K562 (cell line): Measurements from ENCODE around the gene TDRD9. TPM values are rescaled to one million over a fixed set of nuclear protein-coding genes. Genes with fewer than 3 reads are reported as not detected.

Source experiments
- ATAC-seq: fragments of 200-7000 bp; cut with Tn5 transposase; 3 replicates; pipeline ENCODE4 v1.9.1; 2020; ENCODE audit warnings: moderate library complexity
- BruUV-seq: library from RNA; stranded (reverse); fragments of 400-500 nt; replicated peaks from 2 replicates; lab custom pipeline; 2021; lab: Mats Ljungman, UMichigan
- CTCF ChIA-PET: fragments of 300-600 bp; formaldehyde crosslinking; extraction: SDS; loops from one replicate; lab custom pipeline; 2021; ENCODE audit warnings: low intra/inter-chr PET ratio; lab: Yijun Ruan, JAX
- POLR2A ChIA-PET: fragments of 300-600, 350-650 bp; sonication (Branson Sonifier 250); formaldehyde crosslinking; extraction: SDS; loops from one replicate; lab custom pipeline; 2021; ENCODE audit warnings: antibody characterized with exemption, inconsistent platforms; lab: Yijun Ruan, JAX
- DNase-seq, 4 experiments: peaks; one replicate each; pipeline versions ENCODE4 v3.0.0 to v3.0.0-alpha.2; 2011 to 2018; ENCODE audit warnings: low spot score in 3 of 4, mixed read lengths in 3 of 4; ENCODE audit errors: extremely low read depth in 1 of 4
- FAIRE-seq: peaks from 2 replicates; lab custom pipeline; 2011; peaks lifted over from hg19 to GRCh38; lab: Jason Lieb, UNC
- H2AFZ ChIP-seq: 2 replicates; pipeline ENCODE4 v1.6.0; 2011; ENCODE audit warnings: low read depth, low read length, control low read depth, inconsistent platforms
- H3K27ac ChIP-seq: fragments of 200-600 bp; 3 replicates; pipeline ENCODE4 v1.8.0; 2011; ENCODE audit warnings: low read depth, mild to moderate bottlenecking, control low read depth, inconsistent platforms, low read length, moderate library complexity, mixed read lengths; ENCODE audit errors: extremely low read depth
- H3K27me3 ChIP-seq, 2 experiments: fragments of 300-600 bp in 1 of 2; 2 replicates in 1 of 2; 3 replicates in 1 of 2; pipeline versions ENCODE4 v1.6.0 to v1.8.0; 2011; ENCODE audit warnings: inconsistent platforms in 2 of 2, low read length in 2 of 2, mild to moderate bottlenecking in 1 of 2, mixed read lengths in 1 of 2, moderate library complexity in 1 of 2; ENCODE audit not compliant: control insufficient read depth in 2 of 2, insufficient read depth in 2 of 2
- H3K36me3 ChIP-seq: fragments of 300-600 bp; 3 replicates; pipeline ENCODE4 v1.8.0; 2011; ENCODE audit warnings: mild to moderate bottlenecking, low read length, inconsistent platforms; ENCODE audit not compliant: control insufficient read depth, insufficient read depth
- H3K4me1 ChIP-seq, 2 experiments: fragments of 200-600 bp in 1 of 2; replicated peaks in 1 of 2; 2 replicates in 1 of 2; 3 replicates in 1 of 2; pipeline versions ENCODE4 v1.5.1 to v1.8.0; 2011; ENCODE audit warnings: inconsistent platforms in 2 of 2, low read length in 2 of 2, mild to moderate bottlenecking in 1 of 2, mixed read lengths in 1 of 2, moderate library complexity in 1 of 2; ENCODE audit not compliant: control insufficient read depth in 2 of 2, insufficient read depth in 2 of 2
- H3K4me2 ChIP-seq: 2 replicates; pipeline ENCODE4 v1.6.1; 2011; ENCODE audit warnings: low read length, control low read depth, inconsistent platforms, mixed read lengths; ENCODE audit not compliant: insufficient read depth
- H3K4me3 ChIP-seq: fragments of 200-600 bp; sonication (generic), shearing (Covaris generic); 2 replicates; pipeline ENCODE4 v1.5.1; 2016; ENCODE audit warnings: control low read depth, inconsistent platforms
- H3K79me2 ChIP-seq: fragments of 200-600 bp; 3 replicates; pipeline ENCODE4 v1.8.0; 2011; ENCODE audit warnings: low read length, inconsistent platforms; ENCODE audit not compliant: control insufficient read depth, insufficient read depth
- H3K9ac ChIP-seq, 2 experiments: 2 replicates each; pipeline versions ENCODE4 v1.6.0 to v1.6.1; 2011; ENCODE audit warnings: low read depth in 2 of 2, low read length in 2 of 2, control low read depth in 1 of 2, inconsistent platforms in 1 of 2, mild to moderate bottlenecking in 1 of 2, mixed read lengths in 1 of 2; ENCODE audit not compliant: insufficient read depth in 1 of 2
- H3K9me1 ChIP-seq: one replicate; pipeline ENCODE4 v1.6.0; 2011; ENCODE audit warnings: inconsistent platforms, mild to moderate bottlenecking, low read length, moderate library complexity; ENCODE audit not compliant: control insufficient read depth, insufficient read depth
- H3K9me3 ChIP-seq: replicated peaks from 2 replicates; pipeline ENCODE4 v1.5.1; 2011; ENCODE audit warnings: low read depth, low read length, inconsistent platforms; ENCODE audit not compliant: control insufficient read depth, insufficient read depth
- H4K20me1 ChIP-seq: replicated peaks from 2 replicates; pipeline ENCODE4 v1.6.1; 2011; ENCODE audit warnings: low read length, inconsistent platforms, mixed read lengths; ENCODE audit not compliant: control insufficient read depth, insufficient read depth
- AFF1 ChIP-seq, 2 experiments: fragments of 450-650 bp; IDR thresholded peaks; 2 replicates each; pipeline ENCODE4 v1.6.1; 2018; ENCODE audit warnings: mild to moderate bottlenecking in 2 of 2, low read depth in 1 of 2; ENCODE audit not compliant: partially characterized antibody in 2 of 2
- BRD4 ChIP-seq: fragments of 200-600 bp; sonication (generic); IDR thresholded peaks from 2 replicates; pipeline ENCODE4 v1.6.1; 2017; ENCODE audit warnings: inconsistent platforms
- CBX2 ChIP-seq: fragments of 200-600 bp; sonication (generic); IDR thresholded peaks from one replicate; pipeline ENCODE4 v1.6.1; 2012; ENCODE audit warnings: mild to moderate bottlenecking, low read length, inconsistent platforms; ENCODE audit not compliant: insufficient read depth, poor library complexity, severe bottlenecking
- CTCF ChIP-seq, 3 experiments: IDR thresholded peaks in 2 of 3; conservative IDR thresholded peaks in 1 of 3; 2 replicates each; pipeline ENCODE4 v1.5.1; 2011 to 2012; ENCODE audit warnings: low read length in 3 of 3, mild to moderate bottlenecking in 3 of 3, control low read depth in 2 of 3, improper control_type of control experiment in 1 of 3, inconsistent platforms in 1 of 3, low read depth in 1 of 3, mixed read lengths in 1 of 3, moderate library complexity in 1 of 3; ENCODE audit not compliant: insufficient read depth in 2 of 3
- FOSL1 ChIP-seq: fragments of 200-800 bp; sonication (Bioruptor generic); conservative IDR thresholded peaks from 2 replicates; pipeline ENCODE4 v1.6.1; 2016; ENCODE audit warnings: missing genetic modification characterization, missing compliant biosample characterization
- HINFP ChIP-seq: fragments of 450-650 bp; conservative IDR thresholded peaks from 2 replicates; pipeline ENCODE4 v1.6.1; 2016; ENCODE audit warnings: missing genetic modification characterization, low read depth, mild to moderate bottlenecking, control low read depth, missing compliant biosample characterization
- MCM5 ChIP-seq: fragments of 450-650 bp; IDR thresholded peaks from 2 replicates; pipeline ENCODE4 v1.6.1; 2016; ENCODE audit warnings: low read depth
- PRDM10 ChIP-seq: fragments of 450-650 bp; IDR thresholded peaks from 2 replicates; pipeline ENCODE4 v1.6.1; 2018; ENCODE audit not compliant: partially characterized antibody
- WGBS: fragments of 100-300 bp; shearing (Covaris generic); methylation state at CpG from one replicate; pipeline ENCODE4 v1.1.6; 2016; ENCODE audit warnings: low coverage, mixed read lengths; ENCODE audit not compliant: insufficient coverage; ENCODE audit errors: missing lambda C conversion rate; 5-methylcytosine and 5-hydroxymethylcytosine counted together
- in situ Hi-C: fragments of 300-500 bp; cut with MboI; formaldehyde crosslinking; loops from 4 replicates; pipeline ENCODE4 v1.15.0; 2018; ENCODE audit warnings: inconsistent platforms, mixed read lengths
- intact Hi-C: fragments of 100-400 bp; cut with micrococcal nuclease; formaldehyde crosslinking; loops from 2 replicates; pipeline ENCODE4 v1.14.2; 2022
- polyA plus RNA-seq, 8 experiments: library from polyadenylated mRNA; depleted of rRNA in 4 of 8; stranded (reverse) in 5 of 8; unstranded in 3 of 8; fragments of >200 nt; fragmentation: Nextera tagmentation in 2 of 8; fragmentation: Illumina TruSeq in 1 of 8; extraction: Ambion mirVana in 2 of 8; extraction: Trizol in 1 of 8; gene quantifications; 2 replicates each; pipeline versions ENCODE4 v1.2.1 to v1.2.3, GENCODE V29; 2011 to 2014; ENCODE audit warnings: inconsistent platforms in 1 of 8, missing spikeins in 1 of 8
- total RNA-seq, 7 experiments: library from RNA; depleted of rRNA in 6 of 7; stranded (reverse); fragments of >200 nt in 6 of 7; fragmentation: Illumina TruSeq in 2 of 7; extraction: Trizol in 2 of 7; gene quantifications; 2 replicates each; pipeline versions ENCODE4 v1.2.1 to v1.2.3, GENCODE V29; 2011 to 2021; ENCODE audit warnings: low replicate concordance in 1 of 7

The TDRD9 gene
- total and polyA plus RNA-seq, 9 of the 15 experiments (the other 6 are each of a cell fraction or from before 2014, with no cell fraction given) = 0.04 to 0.14 (median 0.04) TPM; not detected in 5

- TF ChIP-seq PRDM10 (no peak), CBX2 (no peak), MCM5 (no peak)
These were observed 126.1 kb downstream of the TDRD9 start (continued) for GRCh38 chr14:104054222-104054905.

GRCh38 chr14:104062281-104062680 is 134.0 kb downstream of the TDRD9 start:
- Histone ChIP-seq H4K20me1 (no peaks in the 10 kb centered on the region), H3K9me1 (no peaks in the 10 kb centered on the region), H2AFZ (no peak overlapping the region), H3K4me2 (no peak overlapping the region), H3K79me2 (no peaks in the 10 kb centered on the region), H3K9ac (no peak overlapping the region), H3K9me3 (no peaks in the 10 kb centered on the region), H3K27me3 (no peaks in the 10 kb centered on the region; a peak in 1 of 5 replicates), H3K4me3 (no peak overlapping the region), H3K36me3 (no peaks in the 10 kb centered on the region), H3K27ac (no peak overlapping the region), H3K4me1 (no peaks in the 10 kb centered on the region)
- no TSS peak for BruUV-seq
- 0% methylated on average over 1 of the region's 1 CpG for WGBS
- no peak for DNase-seq
- intact Hi-C loops = no loop called here
- in situ Hi-C loops = no loop called here
- ChIA-PET POLR2A (no interaction called here), CTCF (no interaction called here)
- ATAC-seq = no peak
- no peak for FAIRE-seq
- TF ChIP-seq AFF1 (IDR thresholded peaks at IDR 0.05; ENCODE audit: low read depth in 1 of 2, partially characterized antibody in 2 of 2) = no peak
- no peak for TF ChIP-seq FOSL1 (tag)
- no peak for TF ChIP-seq CTCF (IDR thresholded peaks at IDR 0.05 in 2 of 3, conservative IDR thresholded peaks at IDR 0.05 in 1 of 3; ENCODE audit: insufficient read depth in 2 of 3, low read depth in 1 of 3, low read length in 3 of 3)
- no peak for TF ChIP-seq BRD4
- TF ChIP-seq HINFP (tag) = no peak
